ENCODE results near the gene ATXN1.

ATXN1 gene

DNA sequence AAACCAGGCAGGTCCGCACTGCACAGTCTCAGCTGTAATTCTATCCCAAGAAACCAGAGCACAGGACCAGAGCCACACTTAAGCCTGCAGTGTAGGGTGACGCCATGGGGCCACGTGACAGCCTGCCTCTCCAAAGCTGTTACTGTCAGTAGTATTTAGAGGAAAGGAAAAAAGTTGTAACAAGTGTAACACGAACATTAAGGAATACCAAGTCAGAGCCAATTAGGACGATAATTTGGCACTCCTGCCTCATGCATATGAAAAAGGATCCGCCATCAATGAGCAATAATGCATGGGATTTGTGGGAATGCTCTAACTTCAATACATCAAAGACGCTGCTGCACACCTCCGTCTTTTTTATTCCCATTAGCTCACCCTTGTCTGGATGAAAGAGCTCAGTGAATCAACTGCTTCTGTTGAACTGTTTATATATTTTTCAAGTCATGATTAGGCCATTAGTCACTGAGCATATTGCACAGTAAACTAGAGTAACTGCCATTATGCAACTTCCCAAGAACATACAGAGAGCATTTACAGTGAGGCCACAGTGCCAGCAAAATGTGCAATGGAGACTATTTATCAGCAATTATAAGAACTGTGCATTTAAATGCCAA, 79.9 kb downstream of the ATXN1 start:
- Histone ChIP-seq H3K9me3 (ENCODE audit: insufficient read depth, low read depth, low read length) (no peaks in the 10 kb centered on the region), H3K36me3 (ENCODE audit: insufficient read depth, low read length) (peaks cover 3% of the 10 kb centered on the region; the same call in 1 of the 2 replicates), H3K4me2 (ENCODE audit: low read depth, low read length, poor library complexity, severe bottlenecking) (no peak overlapping the region), H4K20me1 (ENCODE audit: insufficient read depth, low read length, poor library complexity, severe bottlenecking) (peaks cover 3% of the 10 kb centered on the region), H3K4me3 (ENCODE audit: low read length, poor library complexity, severe bottlenecking) (no peak overlapping the region), H3K4me1 (ENCODE audit: insufficient read depth, low read length, poor library complexity, severe bottlenecking) (peaks cover 9% of the 10 kb centered on the region), H3K79me2 (ENCODE audit: insufficient read depth, low read length) (0 out of 2 replicates have a peak, but pooled peaks cover 16% of the 10 kb centered on the region), H3K9ac (ENCODE audit: low read depth, low read length, poor library complexity, severe bottlenecking) (no peak overlapping the region), H3K27me3 (ENCODE audit: insufficient read depth, low read length, poor library complexity, severe bottlenecking) (no peaks in the 10 kb centered on the region), H3F3A (ENCODE audit: low read depth) (no peaks in the 10 kb centered on the region), H3K9me2 (replicated peaks; ENCODE audit: low read depth, low read length) (no peaks in the 10 kb centered on the region), H2AFZ (ENCODE audit: low read length) (no peak overlapping the region)
- no peak for TF ChIP-seq EZH2phosphoT487 (IDR thresholded peaks at IDR 0.05; ENCODE audit: borderline replicate concordance)
- TF ChIP-seq, protein P1, sequence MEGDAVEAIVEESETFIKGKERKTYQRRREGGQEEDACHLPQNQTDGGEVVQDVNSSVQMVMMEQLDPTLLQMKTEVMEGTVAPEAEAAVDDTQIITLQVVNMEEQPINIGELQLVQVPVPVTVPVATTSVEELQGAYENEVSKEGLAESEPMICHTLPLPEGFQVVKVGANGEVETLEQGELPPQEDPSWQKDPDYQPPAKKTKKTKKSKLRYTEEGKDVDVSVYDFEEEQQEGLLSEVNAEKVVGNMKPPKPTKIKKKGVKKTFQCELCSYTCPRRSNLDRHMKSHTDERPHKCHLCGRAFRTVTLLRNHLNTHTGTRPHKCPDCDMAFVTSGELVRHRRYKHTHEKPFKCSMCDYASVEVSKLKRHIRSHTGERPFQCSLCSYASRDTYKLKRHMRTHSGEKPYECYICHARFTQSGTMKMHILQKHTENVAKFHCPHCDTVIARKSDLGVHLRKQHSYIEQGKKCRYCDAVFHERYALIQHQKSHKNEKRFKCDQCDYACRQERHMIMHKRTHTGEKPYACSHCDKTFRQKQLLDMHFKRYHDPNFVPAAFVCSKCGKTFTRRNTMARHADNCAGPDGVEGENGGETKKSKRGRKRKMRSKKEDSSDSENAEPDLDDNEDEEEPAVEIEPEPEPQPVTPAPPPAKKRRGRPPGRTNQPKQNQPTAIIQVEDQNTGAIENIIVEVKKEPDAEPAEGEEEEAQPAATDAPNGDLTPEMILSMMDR (conservative IDR thresholded peaks at IDR 0.05; ENCODE audit: low read length), result no peak

DNA sequence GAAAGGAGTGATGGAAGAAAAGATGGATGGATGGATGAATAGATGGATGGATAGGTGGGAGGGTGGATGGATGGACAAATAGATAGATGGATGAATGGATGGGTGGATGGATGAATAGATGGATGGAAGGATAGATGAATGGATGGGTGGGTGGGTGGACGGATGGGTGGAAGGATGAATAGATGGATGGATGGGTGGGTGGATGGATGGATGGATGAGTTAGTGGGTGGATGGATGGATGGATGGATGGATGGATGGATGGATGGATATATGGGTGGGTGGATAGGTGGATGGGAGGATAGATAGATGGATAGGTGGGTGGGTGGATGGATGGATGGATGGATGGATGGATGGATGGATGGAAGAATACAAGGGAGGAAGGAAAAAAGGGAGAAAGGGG, 82.2 kb downstream of the ATXN1 start:
- Histone ChIP-seq H4K20me1 (ENCODE audit: insufficient read depth, low read length, poor library complexity, severe bottlenecking) (no peaks in the 10 kb centered on the region), H3K4me2 (ENCODE audit: low read depth, low read length, poor library complexity, severe bottlenecking) (no peak overlapping the region), H3K4me3 (ENCODE audit: low read length, poor library complexity, severe bottlenecking) (no peak overlapping the region), H3K9ac (ENCODE audit: low read depth, low read length, poor library complexity, severe bottlenecking) (no peak overlapping the region), H3K9me2 (replicated peaks; ENCODE audit: low read depth, low read length) (no peaks in the 10 kb centered on the region), H3K79me2 (ENCODE audit: insufficient read depth, low read length) (peaks cover 7% of the 10 kb centered on the region; the same call in 1 of the 2 replicates), H3F3A (ENCODE audit: low read depth) (no peaks in the 10 kb centered on the region), H3K27me3 (ENCODE audit: insufficient read depth, low read length, poor library complexity, severe bottlenecking) (no peaks in the 10 kb centered on the region), H2AFZ (ENCODE audit: low read length) (no peak overlapping the region), H3K36me3 (ENCODE audit: insufficient read depth, low read length) (peaks cover 3% of the 10 kb centered on the region; the same call in 1 of the 2 replicates), H3K9me3 (ENCODE audit: insufficient read depth, low read depth, low read length) (no peaks in the 10 kb centered on the region), H3K4me1 (ENCODE audit: insufficient read depth, low read length, poor library complexity, severe bottlenecking) (peaks cover 5% of the 10 kb centered on the region)
- TF ChIP-seq EZH2phosphoT487 (IDR thresholded peaks at IDR 0.05; ENCODE audit: borderline replicate concordance), result no peak
- TF ChIP-seq, protein P1 (conservative IDR thresholded peaks at IDR 0.05; ENCODE audit: low read length), result no peak

DNA sequence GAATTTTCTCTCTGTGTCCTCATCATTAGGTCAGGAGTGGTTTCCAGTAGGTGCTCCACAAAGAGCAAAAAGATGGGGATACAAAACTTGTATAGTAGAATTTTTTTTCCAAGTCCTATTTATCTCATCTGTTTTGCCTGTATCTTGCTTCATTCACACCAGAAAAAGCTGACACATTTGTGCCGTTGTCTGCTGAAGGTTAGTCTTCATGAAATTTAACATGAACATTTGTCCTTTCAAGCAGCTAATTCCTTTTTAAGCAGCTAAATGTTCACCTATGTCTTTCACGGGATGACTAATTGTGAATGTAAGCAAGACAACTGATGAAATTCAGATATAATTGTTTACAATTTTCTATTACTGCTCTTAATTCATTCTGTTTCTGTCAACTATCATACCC, 83.8 kb downstream of the ATXN1 start:
- TF ChIP-seq, protein P1 (conservative IDR thresholded peaks at IDR 0.05; ENCODE audit: low read length), result no peak
- TF ChIP-seq EZH2phosphoT487 (IDR thresholded peaks at IDR 0.05; ENCODE audit: borderline replicate concordance), result no peak
- no peaks in the 10 kb centered on the region for H3K9me3 ChIP-seq (ENCODE audit: insufficient read depth, low read depth, low read length)
- no peaks in the 10 kb centered on the region for H3K27me3 ChIP-seq (ENCODE audit: insufficient read depth, low read length, poor library complexity, severe bottlenecking)
- H4K20me1 ChIP-seq (ENCODE audit: insufficient read depth, low read length, poor library complexity, severe bottlenecking), result no peaks in the 10 kb centered on the region
- H3F3A ChIP-seq (ENCODE audit: low read depth), result no peaks in the 10 kb centered on the region
- no peak overlapping the region for H3K4me2 ChIP-seq (ENCODE audit: low read depth, low read length, poor library complexity, severe bottlenecking)
- peaks cover 11% of the 10 kb centered on the region; the same call in 1 of the 2 replicates for H3K79me2 ChIP-seq (ENCODE audit: insufficient read depth, low read length)
- no peaks in the 10 kb centered on the region for H3K4me1 ChIP-seq (ENCODE audit: insufficient read depth, low read length, poor library complexity, severe bottlenecking)
- no peaks in the 10 kb centered on the region for H3K9me2 ChIP-seq (replicated peaks; ENCODE audit: low read depth, low read length)
- peaks cover 3% of the 10 kb centered on the region; the same call in 1 of the 2 replicates for H3K36me3 ChIP-seq (ENCODE audit: insufficient read depth, low read length)
- no peak overlapping the region for H2AFZ ChIP-seq (ENCODE audit: low read length)
- no peak overlapping the region for H3K9ac ChIP-seq (ENCODE audit: low read depth, low read length, poor library complexity, severe bottlenecking)
- H3K4me3 ChIP-seq (ENCODE audit: low read length, poor library complexity, severe bottlenecking), result no peak overlapping the region

Measured in Loucy (cell line).